ENCODE data around the gene PYGB. TPM values are rescaled to one million over a fixed set of nuclear protein-coding genes. Genes with fewer than 3 reads are reported as not detected.

The PYGB gene
- total RNA-seq, 4 donors from 2014 or later = 83.2 to 141 (median 94.6) TPM

GRCh38 chr20:25216199-25216945, 31.5 kb upstream of the PYGB start:
- no peak for DNase-seq
- intact Hi-C loops (cut with DNase I) = no loop called here
- H3K27ac ChIP-seq = no peak overlapping the region

GRCh38 chr20:25217161-25218108, 30.4 kb upstream of the PYGB start:
- intact Hi-C loops (cut with DNase I) = no loop called here
- peaks cover 8 to 13% of the 10 kb centered on the region in 2 donors for H3K4me1 ChIP-seq
- H3K27me3 ChIP-seq = no peaks in the 10 kb centered on the region
- no peak overlapping the region for H3K27ac ChIP-seq
- no peak for DNase-seq
- no peaks in the 10 kb centered on the region for H3K9me3 ChIP-seq
- no peak for TF ChIP-seq POLR2A (IDR thresholded peaks at IDR 0.05)
- no peak for TF ChIP-seq CTCF (IDR thresholded peaks at IDR 0.05)
- 93 to 94% methylated on average over 21 of the region's 21 CpGs for WGBS, 2 donors
- peaks cover 28 to 49% of the 10 kb centered on the region in 2 donors for H3K36me3 ChIP-seq
- no peak overlapping the region for H3K4me3 ChIP-seq (replicated peaks in 1 of 3)

More at GRCh38 chr20:25216199-25216945, 31.5 kb upstream of the PYGB start:
- no peaks in the 10 kb centered on the region for H3K27me3 ChIP-seq
- TF ChIP-seq POLR2A (IDR thresholded peaks at IDR 0.05) = no peak
- no peak for TF ChIP-seq CTCF (IDR thresholded peaks at IDR 0.05)
- H3K4me3 ChIP-seq (replicated peaks in 1 of 3) = no peak overlapping the region
- peaks cover 31 to 57% of the 10 kb centered on the region in 2 donors for H3K36me3 ChIP-seq
- H3K4me1 ChIP-seq = peaks cover 8 to 13% of the 10 kb centered on the region in 2 donors
- 91 to 94% methylated on average over 16 of the region's 16 CpGs for WGBS, 2 donors
- H3K9me3 ChIP-seq = no peaks in the 10 kb centered on the region

- intact Hi-C loops (cut with DNase I) = no loop called here
- Histone ChIP-seq H3K4me3 (replicated peaks in 1 of 3) (no peak overlapping the region), H3K27ac (no peak overlapping the region), H3K27me3 (no peaks in the 10 kb centered on the region), H3K36me3 (peaks cover 27 to 49% of the 10 kb centered on the region in 2 donors), H3K4me1 (peaks cover 8 to 13% of the 10 kb centered on the region in 2 donors), H3K9me3 (no peaks in the 10 kb centered on the region)
- no peak for DNase-seq
- no peak for TF ChIP-seq CTCF (IDR thresholded peaks at IDR 0.05)
- no peak for TF ChIP-seq POLR2A (IDR thresholded peaks at IDR 0.05)
- WGBS, 2 donors = 76 to 86% methylated on average over 7 to 8 of the region's 8 CpGs
These were observed 29.8 kb upstream of the PYGB start for GRCh38 chr20:25218109-25218486.

- TF ChIP-seq CTCF (IDR thresholded peaks at IDR 0.05) (no peak), POLR2A (IDR thresholded peaks at IDR 0.05) (no peak)
- peaks cover 23 to 45% of the 10 kb centered on the region in 2 donors for H3K36me3 ChIP-seq
- H3K4me3 ChIP-seq (replicated peaks in 1 of 3) = no peak overlapping the region
- H3K9me3 ChIP-seq = no peaks in the 10 kb centered on the region
- peaks cover 8 to 13% of the 10 kb centered on the region in 2 donors for H3K4me1 ChIP-seq
- 86 to 90% methylated on average over 11 of the region's 12 CpGs for WGBS, 2 donors
- H3K27me3 ChIP-seq = no peaks in the 10 kb centered on the region
- intact Hi-C loops (cut with DNase I) = no loop called here
- H3K27ac ChIP-seq = no peak overlapping the region
- DNase-seq = no peak
These were observed 29.4 kb upstream of the PYGB start for GRCh38 chr20:25218492-25218891.

Data from thyroid gland (tissue), 4 donors.